Vagina (tissue), 2 donors: ENCODE results near the gene EHD1.

Experiments used
- POLR2AphosphoS5 ChIP-seq, 2 donors: sonication (generic); formaldehyde crosslinking; IDR thresholded peaks; one replicate each; pipeline ENCODE4 v1.9.0; 2017; ENCODE audit warnings: antibody characterized with exemption in 2 of 2, mild to moderate bottlenecking in 2 of 2, low read depth in 1 of 2; ENCODE audit not compliant: insufficient read depth in 1 of 2
- TF ChIP-seq, protein P1 (sequence below), 3 experiments: fragments of 450-650 bp in 2 of 3; fragments of 200-600 bp in 1 of 3; sonication (generic) in 1 of 3; IDR thresholded peaks; one replicate each; pipeline ENCODE4 v1.5.1; 2017 to 2019; ENCODE audit warnings: antibody characterized with exemption in 3 of 3, mild to moderate bottlenecking in 2 of 3, moderate library complexity in 2 of 3

- TF ChIP-seq, protein P1, sequence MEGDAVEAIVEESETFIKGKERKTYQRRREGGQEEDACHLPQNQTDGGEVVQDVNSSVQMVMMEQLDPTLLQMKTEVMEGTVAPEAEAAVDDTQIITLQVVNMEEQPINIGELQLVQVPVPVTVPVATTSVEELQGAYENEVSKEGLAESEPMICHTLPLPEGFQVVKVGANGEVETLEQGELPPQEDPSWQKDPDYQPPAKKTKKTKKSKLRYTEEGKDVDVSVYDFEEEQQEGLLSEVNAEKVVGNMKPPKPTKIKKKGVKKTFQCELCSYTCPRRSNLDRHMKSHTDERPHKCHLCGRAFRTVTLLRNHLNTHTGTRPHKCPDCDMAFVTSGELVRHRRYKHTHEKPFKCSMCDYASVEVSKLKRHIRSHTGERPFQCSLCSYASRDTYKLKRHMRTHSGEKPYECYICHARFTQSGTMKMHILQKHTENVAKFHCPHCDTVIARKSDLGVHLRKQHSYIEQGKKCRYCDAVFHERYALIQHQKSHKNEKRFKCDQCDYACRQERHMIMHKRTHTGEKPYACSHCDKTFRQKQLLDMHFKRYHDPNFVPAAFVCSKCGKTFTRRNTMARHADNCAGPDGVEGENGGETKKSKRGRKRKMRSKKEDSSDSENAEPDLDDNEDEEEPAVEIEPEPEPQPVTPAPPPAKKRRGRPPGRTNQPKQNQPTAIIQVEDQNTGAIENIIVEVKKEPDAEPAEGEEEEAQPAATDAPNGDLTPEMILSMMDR (IDR thresholded peaks at IDR 0.05): no peak
- no peak for TF ChIP-seq POLR2AphosphoS5 (IDR thresholded peaks at IDR 0.05; ENCODE audit: insufficient read depth in 1 of 2, low read depth in 1 of 2)
Observed at GRCh38 chr11:64909653-64910343, 31.4 kb upstream of the EHD1 start.
